Globus pallidus (tissue), 1 donor: ENCODE data around the gene FAM107B.
A peak's percentile ranks its signal among the peaks of the same experiment; 100 is the strongest.

ENCODE experiments used
- DNase-seq: peaks from one replicate; pipeline ENCODE4 v3.0.0-alpha.2; 2015; ENCODE audit warnings: low spot score

Gene FAM107B

DNA sequence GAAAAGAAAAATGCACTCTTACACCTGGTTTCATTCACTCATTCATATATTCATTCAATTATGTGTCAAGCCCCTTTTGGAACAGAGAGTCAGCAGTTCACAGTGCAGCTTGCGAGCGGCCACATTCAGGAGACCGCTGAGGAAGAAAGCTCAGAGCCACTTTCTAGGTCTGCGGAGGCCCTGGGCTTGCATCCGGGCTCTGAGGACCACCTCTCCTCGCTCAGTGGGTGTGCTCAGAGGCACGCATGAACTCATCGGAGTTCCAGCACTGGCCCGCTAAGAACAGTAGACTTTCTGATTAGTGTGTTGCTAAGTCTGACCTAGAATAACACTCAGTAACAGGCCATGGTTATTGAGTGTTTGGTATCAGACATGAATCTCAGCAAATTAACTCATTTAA lies 1.8 kb upstream of the FAM107B start:
- DNase-seq, result no peak

DNA sequence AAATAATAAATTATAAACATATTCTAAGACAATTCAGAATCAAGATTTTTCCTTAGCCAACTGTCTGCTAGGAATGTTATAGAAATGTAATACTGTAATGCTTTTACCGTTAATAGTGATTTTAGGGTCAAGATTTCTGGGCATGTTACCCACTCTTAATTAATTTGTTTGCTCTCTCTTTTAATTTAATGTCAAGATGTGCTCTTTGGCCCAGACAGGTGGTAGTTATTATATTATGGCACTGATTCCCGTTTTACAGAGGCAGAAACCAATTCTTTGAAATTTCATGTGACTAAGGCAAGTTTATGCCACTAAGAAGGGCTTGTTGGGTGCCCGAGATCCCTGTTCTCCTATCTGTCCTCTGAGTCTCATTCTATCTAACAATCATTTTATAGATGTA lies 959 bp upstream of the FAM107B start:
- no peak for DNase-seq

DNA sequence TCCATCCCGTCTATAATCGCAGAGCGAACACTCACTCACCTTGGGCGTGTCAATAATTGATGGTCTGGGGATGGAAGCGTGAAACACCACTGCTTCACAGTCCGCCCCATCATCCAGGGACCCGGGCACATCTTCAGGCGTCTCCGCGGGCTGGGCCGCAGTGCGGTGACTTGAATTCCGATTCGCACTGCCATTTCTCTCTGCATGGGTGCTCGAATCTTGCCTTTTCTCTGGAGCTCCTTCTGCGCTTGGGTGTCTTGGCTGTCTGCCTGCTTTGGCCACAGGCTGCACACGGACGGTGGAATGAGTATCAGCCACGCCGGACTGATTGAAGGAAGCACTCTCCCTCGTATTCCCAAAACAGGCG lies 500 bp downstream of the FAM107B start:
- no peak for DNase-seq

GRCh38 chr10:14773551-14774213 lies 1.0 kb downstream of the FAM107B start:
- no peak for DNase-seq

DNA sequence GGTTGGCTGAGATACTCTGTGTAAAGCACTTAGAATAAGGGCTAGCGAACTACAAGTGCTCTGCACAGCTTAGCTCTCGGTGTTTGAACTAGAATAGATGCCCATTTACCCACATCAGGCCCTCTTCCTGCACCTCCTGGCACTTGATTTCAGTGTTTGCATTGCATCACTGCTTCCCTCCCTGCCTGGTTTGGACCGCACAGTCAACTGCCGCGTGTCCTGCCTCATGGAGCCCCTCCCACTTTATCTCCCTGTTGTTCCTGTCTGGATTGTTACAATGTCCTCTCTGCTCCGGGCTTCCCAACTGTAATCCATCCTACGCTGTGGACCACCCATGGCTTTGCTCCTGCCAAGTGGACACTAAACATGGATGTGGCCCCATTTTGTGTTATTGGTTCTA lies 2.3 kb downstream of the FAM107B start:
- no peak for DNase-seq

- DNase-seq, result no peak
These were observed 3.8 kb downstream of the FAM107B start for GRCh38 chr10:14770927-14771326.

DNA sequence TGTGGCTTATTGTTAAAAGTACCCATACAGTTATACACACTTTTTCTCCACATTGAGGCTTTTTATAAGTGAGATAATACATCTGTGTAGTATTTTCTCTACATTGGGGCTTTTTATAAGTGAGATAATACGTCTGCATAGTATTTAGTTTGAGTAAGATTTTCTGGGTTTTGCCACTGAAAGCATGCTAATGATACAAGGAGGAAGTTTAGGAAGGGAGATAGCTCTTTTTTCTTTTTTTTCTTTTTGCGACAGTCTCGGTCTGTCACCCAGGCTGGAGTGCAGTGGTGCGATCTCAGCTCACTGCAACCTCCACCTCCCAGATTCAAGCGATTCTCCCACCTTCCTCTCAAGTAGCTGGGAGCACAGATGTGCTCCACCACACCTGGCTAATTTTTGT lies 13.3 kb downstream of the FAM107B start:
- DNase-seq, result no peak

GRCh38 chr10:14758994-14759664 lies 15.6 kb downstream of the FAM107B start:
- no peak for DNase-seq

GRCh38 chr10:14758451-14758850 lies 16.2 kb downstream of the FAM107B start:
- no peak for DNase-seq

- no peak for DNase-seq
These were observed 16.7 kb downstream of the FAM107B start for GRCh38 chr10:14757986-14758385.

- DNase-seq, result no peak
These were observed 17.3 kb downstream of the FAM107B start for GRCh38 chr10:14757394-14757793.

DNA sequence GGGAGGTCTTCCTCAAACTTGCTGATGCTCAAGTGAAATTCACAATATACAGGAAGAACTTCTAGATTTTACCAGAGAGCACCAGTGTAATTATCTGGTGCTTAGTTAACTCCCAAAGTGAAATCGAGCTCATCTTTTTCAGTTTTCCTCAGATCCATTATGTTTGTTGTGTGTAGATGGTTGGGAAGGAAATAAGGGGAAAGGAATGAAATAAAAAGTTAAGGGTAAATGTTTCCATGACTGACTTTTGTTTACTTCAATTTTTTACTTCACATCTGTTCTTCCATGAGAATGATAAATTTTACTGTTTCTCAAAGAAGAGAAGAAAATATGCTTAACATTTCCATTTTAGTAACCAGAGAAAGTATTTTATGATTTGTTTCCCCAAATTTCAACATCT lies 21.3 kb downstream of the FAM107B start:
- no peak for DNase-seq

DNA sequence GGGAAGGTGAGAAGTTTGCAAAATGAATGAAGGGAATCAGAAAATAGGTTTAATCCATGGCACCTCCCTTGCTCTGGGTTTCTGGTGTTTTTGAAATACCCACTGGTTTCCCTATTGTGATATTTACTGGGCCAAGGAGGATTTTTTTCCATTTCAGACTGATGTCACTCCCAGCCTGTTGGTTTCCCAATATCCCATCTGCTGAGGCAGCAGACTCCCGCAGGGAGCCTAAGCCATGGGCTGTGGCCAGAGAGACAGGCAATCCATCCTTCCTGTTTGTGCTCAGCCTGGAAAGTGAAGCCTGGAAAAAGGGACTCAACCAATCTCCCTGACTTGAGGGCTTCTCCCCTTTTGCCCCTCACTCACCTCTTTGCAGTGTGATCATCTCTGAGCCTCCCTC lies 22.8 kb downstream of the FAM107B start:
- no peak for DNase-seq

GRCh38 chr10:14751014-14751896 lies 23.4 kb downstream of the FAM107B start:
- DNase-seq, result peak; percentile 35

- no peak for DNase-seq
These were observed 25.5 kb downstream of the FAM107B start for GRCh38 chr10:14749070-14749809.

- no peak for DNase-seq
These were observed 26.3 kb downstream of the FAM107B start for GRCh38 chr10:14748441-14748840.

DNA sequence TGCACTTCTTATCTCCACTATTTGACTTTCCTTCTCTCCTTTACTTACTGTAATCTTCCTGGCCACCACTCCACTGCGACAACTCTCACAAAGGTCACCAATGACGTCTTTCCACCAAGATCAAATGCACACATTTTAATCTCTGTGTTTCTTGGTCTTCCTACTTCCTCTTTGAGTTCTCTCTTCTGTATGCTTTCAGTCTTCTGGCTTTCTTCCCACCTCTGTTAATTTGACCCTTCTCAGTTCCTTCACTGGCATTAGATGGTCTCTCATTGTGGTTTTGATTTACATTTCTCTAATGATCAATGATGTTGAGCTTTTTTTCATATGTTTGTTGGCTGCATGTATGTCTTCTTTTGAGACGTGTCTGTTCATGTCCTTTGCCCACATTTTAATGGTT lies 31.9 kb downstream of the FAM107B start:
- no peak for DNase-seq

- no peak for DNase-seq
These were observed 32.3 kb downstream of the FAM107B start for GRCh38 chr10:14742382-14742781.

DNA sequence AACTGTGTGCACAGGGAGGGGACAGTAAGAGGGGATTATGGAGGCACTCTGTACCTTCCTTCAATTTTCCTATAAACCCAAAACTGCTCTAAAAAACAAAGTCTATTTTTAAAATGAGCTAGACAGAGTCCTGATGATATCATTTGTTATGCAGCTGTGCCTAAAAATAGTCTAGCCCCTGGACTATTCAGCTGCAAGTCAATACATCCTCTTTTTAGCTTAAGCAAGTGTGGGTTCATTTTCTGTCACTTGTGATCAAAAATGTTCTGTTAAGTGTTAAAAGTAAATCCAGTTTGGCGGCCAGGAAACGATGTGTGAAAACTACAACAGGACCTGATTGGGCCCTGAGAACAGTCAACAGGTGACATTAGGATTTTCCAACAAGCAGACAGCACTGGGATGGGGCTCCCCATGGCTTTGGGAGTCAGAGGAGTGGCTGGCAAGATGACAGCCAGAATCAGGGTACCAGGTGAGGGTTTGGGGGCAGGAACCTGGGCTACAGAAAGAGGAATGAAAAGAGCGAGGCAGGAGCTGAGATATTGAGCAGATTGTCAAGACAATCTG lies 33.9 kb downstream of the FAM107B start:
- DNase-seq, result no peak

GRCh38 chr10:14737808-14738545 lies 36.7 kb downstream of the FAM107B start:
- no peak for DNase-seq

GRCh38 chr10:14736600-14737081 lies 38.1 kb downstream of the FAM107B start:
- DNase-seq, result no peak
